Measurements from ENCODE around the gene ZIC1.

Gene ZIC1

GRCh38 chr3:147414390-147415138 is 5.4 kb downstream of the ZIC1 start:
- Histone ChIP-seq H3K4me3 (replicated peaks; ENCODE audit: low read depth, low read length) (no peak overlapping the region), H3K36me3 (ENCODE audit: control insufficient read depth, insufficient read depth, low read length) (no peaks in the 10 kb centered on the region), H3K27me3 (replicated peaks; ENCODE audit: control insufficient read depth, insufficient read depth, low read length) (peaks cover 1% of the 10 kb centered on the region)
- no peak for DNase-seq (ENCODE audit: extremely low read depth, insufficient read length)
- no peak for TF ChIP-seq CTCF (IDR thresholded peaks at IDR 0.05; ENCODE audit: insufficient read depth, low read length, poor library complexity, severe bottlenecking)

GRCh38 chr3:147415286-147415685 is 6.1 kb downstream of the ZIC1 start:
- no peak for DNase-seq (ENCODE audit: extremely low read depth, insufficient read length)
- peaks cover 1% of the 10 kb centered on the region for H3K27me3 ChIP-seq (replicated peaks; ENCODE audit: control insufficient read depth, insufficient read depth, low read length)

GRCh38 chr3:147415874-147416273 is 6.7 kb downstream of the ZIC1 start:
- TF ChIP-seq CTCF (IDR thresholded peaks at IDR 0.05; ENCODE audit: insufficient read depth, low read length, poor library complexity, severe bottlenecking), result no peak
- Histone ChIP-seq H3K27me3 (replicated peaks; ENCODE audit: control insufficient read depth, insufficient read depth, low read length) (peaks cover 1% of the 10 kb centered on the region), H3K36me3 (ENCODE audit: control insufficient read depth, insufficient read depth, low read length) (no peaks in the 10 kb centered on the region), H3K4me3 (replicated peaks; ENCODE audit: low read depth, low read length) (no peak overlapping the region)
- no peak for DNase-seq (ENCODE audit: extremely low read depth, insufficient read length)

More at GRCh38 chr3:147415286-147415685, 6.1 kb downstream of the ZIC1 start:
- TF ChIP-seq CTCF (IDR thresholded peaks at IDR 0.05; ENCODE audit: insufficient read depth, low read length, poor library complexity, severe bottlenecking), result no peak
- Histone ChIP-seq H3K36me3 (ENCODE audit: control insufficient read depth, insufficient read depth, low read length) (no peaks in the 10 kb centered on the region), H3K4me3 (replicated peaks; ENCODE audit: low read depth, low read length) (no peak overlapping the region)

- Histone ChIP-seq H3K36me3 (ENCODE audit: control insufficient read depth, insufficient read depth, low read length) (no peaks in the 10 kb centered on the region), H3K4me3 (replicated peaks; ENCODE audit: low read depth, low read length) (no peak overlapping the region), H3K27me3 (replicated peaks; ENCODE audit: control insufficient read depth, insufficient read depth, low read length) (peaks cover 1% of the 10 kb centered on the region; the same call in 1 of the 2 replicates)
- DNase-seq (ENCODE audit: extremely low read depth, insufficient read length), result no peak
- no peak for TF ChIP-seq CTCF (IDR thresholded peaks at IDR 0.05; ENCODE audit: insufficient read depth, low read length, poor library complexity, severe bottlenecking)
Measured at GRCh38 chr3:147416931-147417330, 7.8 kb downstream of the ZIC1 start.

- TF ChIP-seq CTCF (IDR thresholded peaks at IDR 0.05; ENCODE audit: insufficient read depth, low read length, poor library complexity, severe bottlenecking), result no peak
- no peak overlapping the region for H3K4me3 ChIP-seq (replicated peaks; ENCODE audit: low read depth, low read length)
- peaks cover 1% of the 10 kb centered on the region; the same call in 1 of the 2 replicates for H3K27me3 ChIP-seq (replicated peaks; ENCODE audit: control insufficient read depth, insufficient read depth, low read length)
- no peaks in the 10 kb centered on the region for H3K36me3 ChIP-seq (ENCODE audit: control insufficient read depth, insufficient read depth, low read length)
- no peak for DNase-seq (ENCODE audit: extremely low read depth, insufficient read length)
Measured at GRCh38 chr3:147417551-147418295, 8.6 kb downstream of the ZIC1 start.

Data from GM06990 (cell line).